ENCODE measurements around the gene SCRN3.

- TF ChIP-seq TAF1 (IDR thresholded peaks at IDR 0.05; ENCODE audit: borderline replicate concordance, insufficient read depth, low read length) (no peak), SIN3A (IDR thresholded peaks at IDR 0.05; ENCODE audit: borderline replicate concordance, insufficient read depth, low read length) (no peak), POLR2AphosphoS5 (IDR thresholded peaks at IDR 0.05; ENCODE audit: low read depth, low read length) (no peak), FOXP2 (optimal IDR thresholded peaks at IDR 0.05; ENCODE audit: borderline replicate concordance, extremely low read depth, extremely low read length, insufficient read depth) (no peak)
- TF ChIP-seq, protein P1, sequence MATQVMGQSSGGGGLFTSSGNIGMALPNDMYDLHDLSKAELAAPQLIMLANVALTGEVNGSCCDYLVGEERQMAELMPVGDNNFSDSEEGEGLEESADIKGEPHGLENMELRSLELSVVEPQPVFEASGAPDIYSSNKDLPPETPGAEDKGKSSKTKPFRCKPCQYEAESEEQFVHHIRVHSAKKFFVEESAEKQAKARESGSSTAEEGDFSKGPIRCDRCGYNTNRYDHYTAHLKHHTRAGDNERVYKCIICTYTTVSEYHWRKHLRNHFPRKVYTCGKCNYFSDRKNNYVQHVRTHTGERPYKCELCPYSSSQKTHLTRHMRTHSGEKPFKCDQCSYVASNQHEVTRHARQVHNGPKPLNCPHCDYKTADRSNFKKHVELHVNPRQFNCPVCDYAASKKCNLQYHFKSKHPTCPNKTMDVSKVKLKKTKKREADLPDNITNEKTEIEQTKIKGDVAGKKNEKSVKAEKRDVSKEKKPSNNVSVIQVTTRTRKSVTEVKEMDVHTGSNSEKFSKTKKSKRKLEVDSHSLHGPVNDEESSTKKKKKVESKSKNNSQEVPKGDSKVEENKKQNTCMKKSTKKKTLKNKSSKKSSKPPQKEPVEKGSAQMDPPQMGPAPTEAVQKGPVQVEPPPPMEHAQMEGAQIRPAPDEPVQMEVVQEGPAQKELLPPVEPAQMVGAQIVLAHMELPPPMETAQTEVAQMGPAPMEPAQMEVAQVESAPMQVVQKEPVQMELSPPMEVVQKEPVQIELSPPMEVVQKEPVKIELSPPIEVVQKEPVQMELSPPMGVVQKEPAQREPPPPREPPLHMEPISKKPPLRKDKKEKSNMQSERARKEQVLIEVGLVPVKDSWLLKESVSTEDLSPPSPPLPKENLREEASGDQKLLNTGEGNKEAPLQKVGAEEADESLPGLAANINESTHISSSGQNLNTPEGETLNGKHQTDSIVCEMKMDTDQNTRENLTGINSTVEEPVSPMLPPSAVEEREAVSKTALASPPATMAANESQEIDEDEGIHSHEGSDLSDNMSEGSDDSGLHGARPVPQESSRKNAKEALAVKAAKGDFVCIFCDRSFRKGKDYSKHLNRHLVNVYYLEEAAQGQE (IDR thresholded peaks at IDR 0.05; ENCODE audit: insufficient read depth in 1 of 2, low read depth in 2 of 2, low read length in 2 of 2), result no peak
Observed at GRCh38 chr2:174353004-174353403, 42.5 kb upstream of the SCRN3 start.

Data from PFSK-1 (cell line).